ENCODE results near the gene UGT1A8.

DNA sequence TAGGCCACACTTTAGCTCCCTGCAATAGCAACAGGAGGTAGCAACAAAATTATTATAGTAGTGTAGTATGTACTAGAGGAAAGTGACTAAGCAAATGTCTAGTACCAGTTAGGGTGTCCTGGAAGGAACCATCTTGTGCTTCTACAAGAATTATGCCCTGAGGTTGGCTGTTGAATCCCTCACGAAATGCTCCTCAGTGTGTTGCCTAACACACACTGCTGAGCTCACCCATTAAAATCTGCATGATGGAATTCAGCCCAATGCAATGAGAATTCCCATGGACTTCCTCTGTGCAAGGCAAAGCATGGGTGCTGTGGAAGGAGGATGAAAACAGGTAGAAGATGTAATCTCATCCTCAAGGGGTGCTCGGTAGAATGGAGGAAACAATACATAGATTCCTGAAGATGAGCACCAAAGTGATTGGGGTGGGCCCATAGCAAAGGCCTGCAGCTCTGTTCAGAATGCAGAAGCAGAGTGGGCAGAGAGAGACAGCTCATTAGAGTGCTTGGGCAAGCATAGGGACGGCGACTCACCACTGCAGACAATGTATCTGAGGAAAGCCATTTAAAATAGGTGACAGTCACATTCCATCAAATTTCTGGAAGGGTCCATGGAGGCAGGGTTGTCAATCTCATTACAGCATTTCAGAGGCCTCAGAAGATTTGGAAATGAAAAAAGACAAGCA lies 63.1 kb downstream of the UGT1A8 start:
- TF ChIP-seq, protein P1, sequence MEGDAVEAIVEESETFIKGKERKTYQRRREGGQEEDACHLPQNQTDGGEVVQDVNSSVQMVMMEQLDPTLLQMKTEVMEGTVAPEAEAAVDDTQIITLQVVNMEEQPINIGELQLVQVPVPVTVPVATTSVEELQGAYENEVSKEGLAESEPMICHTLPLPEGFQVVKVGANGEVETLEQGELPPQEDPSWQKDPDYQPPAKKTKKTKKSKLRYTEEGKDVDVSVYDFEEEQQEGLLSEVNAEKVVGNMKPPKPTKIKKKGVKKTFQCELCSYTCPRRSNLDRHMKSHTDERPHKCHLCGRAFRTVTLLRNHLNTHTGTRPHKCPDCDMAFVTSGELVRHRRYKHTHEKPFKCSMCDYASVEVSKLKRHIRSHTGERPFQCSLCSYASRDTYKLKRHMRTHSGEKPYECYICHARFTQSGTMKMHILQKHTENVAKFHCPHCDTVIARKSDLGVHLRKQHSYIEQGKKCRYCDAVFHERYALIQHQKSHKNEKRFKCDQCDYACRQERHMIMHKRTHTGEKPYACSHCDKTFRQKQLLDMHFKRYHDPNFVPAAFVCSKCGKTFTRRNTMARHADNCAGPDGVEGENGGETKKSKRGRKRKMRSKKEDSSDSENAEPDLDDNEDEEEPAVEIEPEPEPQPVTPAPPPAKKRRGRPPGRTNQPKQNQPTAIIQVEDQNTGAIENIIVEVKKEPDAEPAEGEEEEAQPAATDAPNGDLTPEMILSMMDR (IDR thresholded peaks at IDR 0.05): no peak
- TF ChIP-seq POLR2A (IDR thresholded peaks at IDR 0.05): no peak

Measured in heart left ventricle (tissue), 13 donors.